GM12878 (cell line): ENCODE measurements around the gene PCDHGA3.

Experiments
- ATF3 ChIP-seq: IDR thresholded peaks from 2 replicates; pipeline ENCODE4 v1.6.1; 2011; ENCODE audit warnings: low read depth, mild to moderate bottlenecking, low read length, moderate library complexity, borderline replicate concordance; ENCODE audit errors: extremely low read depth
- CHD1 ChIP-seq: IDR thresholded peaks from 2 replicates; pipeline ENCODE4 v1.6.1; 2012; ENCODE audit warnings: low read depth, low read length, improper control_type of control experiment
- CHD2 ChIP-seq: IDR thresholded peaks from 2 replicates; pipeline ENCODE4 v1.6.1; 2011; ENCODE audit warnings: low read depth, low read length, improper control_type of control experiment, borderline replicate concordance
- CHD4 ChIP-seq: fragments of 200-600 bp; sonication (generic); IDR thresholded peaks from 2 replicates; pipeline ENCODE4 v1.6.1; 2016; ENCODE audit warnings: mild to moderate bottlenecking
- CREM ChIP-seq: IDR thresholded peaks from 2 replicates; pipeline ENCODE4 v1.6.1; 2014; ENCODE audit warnings: antibody characterized with exemption, low read depth
- CTCF ChIP-seq, 3 experiments: IDR thresholded peaks in 2 of 3; conservative IDR thresholded peaks in 1 of 3; 2 replicates each; pipeline ENCODE4 v1.5.1; 2011; ENCODE audit warnings: low read depth in 3 of 3, low read length in 3 of 3, mild to moderate bottlenecking in 3 of 3, control low read depth in 2 of 3, moderate library complexity in 2 of 3, inconsistent platforms in 1 of 3, mixed read lengths in 1 of 3; ENCODE audit not compliant: control insufficient read depth in 2 of 3, insufficient read depth in 1 of 3; ENCODE audit errors: extremely low read depth in 1 of 3
- NR2C2 ChIP-seq: IDR thresholded peaks from 2 replicates; pipeline ENCODE4 v1.6.1; 2011; ENCODE audit warnings: borderline replicate concordance, low read depth; ENCODE audit not compliant: control insufficient read depth, insufficient read length
- PML ChIP-seq: IDR thresholded peaks from 2 replicates; pipeline ENCODE4 v1.6.1; 2012; ENCODE audit warnings: low read length, inconsistent platforms
- POLR2A ChIP-seq: IDR thresholded peaks from 2 replicates; pipeline ENCODE4 v1.6.1; 2011; ENCODE audit warnings: low read depth, mild to moderate bottlenecking, low read length
- SMC3 ChIP-seq: IDR thresholded peaks from 2 replicates; pipeline ENCODE4 v1.6.1; 2011; ENCODE audit warnings: low read length, improper control_type of control experiment, borderline replicate concordance
- SP1 ChIP-seq: IDR thresholded peaks from one replicate; pipeline ENCODE4 v1.6.1; 2011; ENCODE audit warnings: low read depth, low read length
- SRF ChIP-seq, 2 experiments: IDR thresholded peaks; 2 replicates each; pipeline ENCODE4 v1.6.1; 2011; ENCODE audit warnings: low read depth in 2 of 2, low read length in 2 of 2, mild to moderate bottlenecking in 1 of 2, moderate library complexity in 1 of 2
- USF2 ChIP-seq: IDR thresholded peaks from 2 replicates; pipeline ENCODE4 v1.6.1; 2011; ENCODE audit warnings: low read depth, low read length, improper control_type of control experiment, borderline replicate concordance

- TF ChIP-seq PML, result no peak
- no peak for TF ChIP-seq CHD4
- TF ChIP-seq CTCF (IDR thresholded peaks at IDR 0.05 in 2 of 3, conservative IDR thresholded peaks at IDR 0.05 in 1 of 3; ENCODE audit: control insufficient read depth in 2 of 3, extremely low read depth in 1 of 3, insufficient read depth in 1 of 3, low read depth in 3 of 3, low read length in 3 of 3), result peak; percentile 15 to 28 (median 19); a peak in 3 of 6 replicates
- no peak for TF ChIP-seq ATF3
- TF ChIP-seq CHD1, result no peak
- TF ChIP-seq CREM, result no peak
- TF ChIP-seq SP1, result no peak
- no peak for TF ChIP-seq CHD2
- no peak for TF ChIP-seq SRF (IDR thresholded peaks at IDR 0.05; ENCODE audit: low read depth in 2 of 2, low read length in 2 of 2)
- TF ChIP-seq USF2, result no peak
- no peak for TF ChIP-seq SMC3
- no peak for TF ChIP-seq NR2C2
- TF ChIP-seq POLR2A, result no peak
Observed at GRCh38 chr5:141354900-141355469, 11.4 kb downstream of the PCDHGA3 start, which contains the start of gene PCDHGA4.
